Keratinocyte (primary cell): ENCODE measurements around the gene PCP2. TPM values are rescaled to one million over a fixed set of nuclear protein-coding genes. Genes with fewer than 3 reads are reported as not detected.

Source experiments
- DNase-seq: peaks from one replicate; pipeline ENCODE4 v3.0.0-alpha.2; 2011; ENCODE audit warnings: low read depth, missing footprints, low spot score
- FAIRE-seq: peaks from 2 replicates; lab custom pipeline; 2011; peaks lifted over from hg19 to GRCh38; lab: Jason Lieb, UNC
- H2AFZ ChIP-seq: 2 replicates; pipeline ENCODE4 v1.6.0; 2012; ENCODE audit warnings: low read length, control low read depth, inconsistent platforms; ENCODE audit not compliant: control insufficient read depth
- H3K27ac ChIP-seq: 2 replicates; pipeline ENCODE4 v1.5.1; 2011; ENCODE audit warnings: low read length; ENCODE audit not compliant: control insufficient read depth, insufficient read depth
- H3K27me3 ChIP-seq: 3 replicates; pipeline ENCODE4 v1.6.0; 2011; ENCODE audit warnings: low read length; ENCODE audit not compliant: control insufficient read depth, insufficient read depth; ENCODE audit errors: extremely low read depth
- H3K36me3 ChIP-seq, 2 experiments: 2 replicates in 1 of 2; 3 replicates in 1 of 2; pipeline ENCODE4 v1.5.1; 2011; ENCODE audit warnings: low read length in 2 of 2, mild to moderate bottlenecking in 1 of 2; ENCODE audit not compliant: control insufficient read depth in 2 of 2, insufficient read depth in 2 of 2; ENCODE audit errors: extremely low read depth in 1 of 2
- H3K4me1 ChIP-seq: 3 replicates; pipeline ENCODE4 v1.5.1; 2011; ENCODE audit warnings: low read length; ENCODE audit not compliant: control insufficient read depth, insufficient read depth; ENCODE audit errors: extremely low read depth
- H3K4me2 ChIP-seq: 3 replicates; pipeline ENCODE4 v1.6.0; 2011; ENCODE audit warnings: low read depth, low read length; ENCODE audit not compliant: control insufficient read depth, insufficient read depth; ENCODE audit errors: extremely low read depth
- H3K4me3 ChIP-seq, 3 experiments: fragments of 200-600 bp in 1 of 3; sonication (generic) in 1 of 3; 2 replicates in 2 of 3; 3 replicates in 1 of 3; pipeline ENCODE4 v1.5.1; 2011 to 2016; ENCODE audit warnings: low read length in 3 of 3, mild to moderate bottlenecking in 3 of 3, control low read depth in 2 of 3, inconsistent platforms in 1 of 3, low read depth in 1 of 3, mixed read lengths in 1 of 3, mixed run types in 1 of 3, moderate library complexity in 1 of 3; ENCODE audit not compliant: control insufficient read depth in 2 of 3, insufficient read depth in 2 of 3; ENCODE audit errors: extremely low read depth in 1 of 3
- H3K79me2 ChIP-seq: 2 replicates; pipeline ENCODE4 v1.6.0; 2012; ENCODE audit warnings: low read length; ENCODE audit not compliant: control insufficient read depth, insufficient read depth
- H3K9ac ChIP-seq: 3 replicates; pipeline ENCODE4 v1.6.0; 2011; ENCODE audit warnings: low read length; ENCODE audit not compliant: control insufficient read depth, insufficient read depth; ENCODE audit errors: extremely low read depth
- H3K9me1 ChIP-seq: 3 replicates; pipeline ENCODE4 v1.6.0; 2011; ENCODE audit warnings: low read length; ENCODE audit not compliant: control insufficient read depth, insufficient read depth; ENCODE audit errors: extremely low read depth
- H3K9me3 ChIP-seq: 2 replicates; pipeline ENCODE4 v1.5.1; 2012; ENCODE audit warnings: low read depth, low read length; ENCODE audit not compliant: control insufficient read depth
- H4K20me1 ChIP-seq: 3 replicates; pipeline ENCODE4 v1.6.0; 2011; ENCODE audit warnings: low read length; ENCODE audit not compliant: control insufficient read depth, insufficient read depth; ENCODE audit errors: extremely low read depth
- CTCF ChIP-seq, 3 experiments: IDR thresholded peaks in 1 of 3; conservative IDR thresholded peaks in 1 of 3; optimal IDR thresholded peaks in 1 of 3; 2 replicates in 2 of 3; 3 replicates in 1 of 3; pipeline versions ENCODE3 to v1.5.1; 2011; ENCODE audit warnings: low read length in 3 of 3, mild to moderate bottlenecking in 3 of 3, moderate library complexity in 2 of 3, control low read depth in 1 of 3, inconsistent platforms in 1 of 3; ENCODE audit not compliant: insufficient read depth in 2 of 3; ENCODE audit errors: extremely low read depth in 1 of 3
- EZH2 ChIP-seq: IDR thresholded peaks from one replicate; pipeline ENCODE4 v1.6.1; 2012; ENCODE audit warnings: inconsistent platforms, mild to moderate bottlenecking, low read length, moderate library complexity
- dilution Hi-C: fragments of 300-500 bp; cut with MboI; formaldehyde crosslinking; loops from one replicate; pipeline ENCODE4 v1.7.0; 2020; ENCODE audit warnings: low sequenced_read_pairs; ENCODE audit not compliant: extremely low pct_ligation_motif_present
- polyA plus RNA-seq, 5 experiments: library from polyadenylated mRNA; depleted of rRNA in 3 of 5; stranded (reverse) in 3 of 5; stranded (forward) in 1 of 5; unstranded in 1 of 5; fragments of >200 nt; gene quantifications; 1 replicate in 1 of 5; 2 replicates in 3 of 5; 3 replicates in 1 of 5; pipeline versions ENCODE4 v1.2.1 to v1.2.3, GENCODE V29; 2011 to 2012; ENCODE audit warnings: missing spikeins in 2 of 5, low read depth in 1 of 5, low replicate concordance in 1 of 5

The PCP2 gene
- polyA plus RNA-seq, 1 donor (not counting 4 experiments of a cell fraction or from before 2014, with no cell fraction given): not detected

DNA sequence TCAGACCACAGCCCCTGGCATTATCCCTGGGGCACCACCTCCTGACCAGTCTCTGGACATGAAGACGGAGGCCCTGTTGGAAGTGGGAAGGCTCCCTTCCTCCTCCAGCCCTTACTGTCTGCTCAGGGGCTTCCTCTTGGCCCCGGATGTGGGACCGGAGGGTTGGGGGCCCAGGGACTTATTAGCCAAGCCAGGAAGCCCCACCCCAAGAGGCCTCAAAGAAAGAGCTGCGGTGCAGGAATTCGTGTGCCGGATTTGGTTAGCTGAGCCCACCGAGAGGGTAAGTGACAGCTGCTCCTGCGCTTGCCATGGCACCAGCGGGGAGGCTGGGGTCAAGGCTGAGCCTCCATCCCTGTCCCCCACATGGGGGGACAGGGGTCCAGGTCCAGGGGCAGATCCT, 35.3 kb upstream of the PCP2 start, which contains the start of gene RETN:
Gene RETN (plus strand): TSS at position 208 of the 400 bp plus-strand sequence. CDS start 278 bp downstream, outside the sequence.
- no peak within 1 kb of the TSS for H3K27ac ChIP-seq
- H3K4me2 ChIP-seq: no peak within 1 kb of the TSS
- H3K4me1 ChIP-seq: no peaks in the 10 kb centered on the region
- H3K9ac ChIP-seq: no peak within 1 kb of the TSS
- no peak within 1 kb of the TSS for H2AFZ ChIP-seq
- FAIRE-seq (no peak), DNase-seq (no peak)
- H3K9me1 ChIP-seq: no peaks in the 10 kb centered on the region
- no peaks in the 10 kb centered on the region for H3K79me2 ChIP-seq
- H3K4me3 ChIP-seq: no peak within 1 kb of the TSS
- H3K9me3 ChIP-seq: no peaks in the 10 kb centered on the region
- no peaks in the 10 kb centered on the region for H3K36me3 ChIP-seq
- no peaks in the 10 kb centered on the region for H4K20me1 ChIP-seq
- TF ChIP-seq CTCF (optimal IDR thresholded peaks at IDR 0.05 in 1 of 3, IDR thresholded peaks at IDR 0.05 in 1 of 3, conservative IDR thresholded peaks at IDR 0.05 in 1 of 3; ENCODE audit: extremely low read depth in 1 of 3, insufficient read depth in 2 of 3, low read length in 3 of 3) (no peak), EZH2 (no peak)
- dilution Hi-C loops: no loop called here
- peaks cover 23% of the 10 kb centered on the region for H3K27me3 ChIP-seq

GRCh38 chr19:7665076-7665475, 31.6 kb upstream of the PCP2 start:
- Histone ChIP-seq H3K36me3 (no peaks in the 10 kb centered on the region), H3K79me2 (no peaks in the 10 kb centered on the region), H3K27ac (no peak overlapping the region), H3K9ac (no peak overlapping the region), H3K4me3 (no peak overlapping the region), H3K9me3 (no peaks in the 10 kb centered on the region), H3K4me1 (no peaks in the 10 kb centered on the region), H4K20me1 (no peaks in the 10 kb centered on the region), H3K27me3 (peaks cover 12% of the 10 kb centered on the region), H3K9me1 (no peaks in the 10 kb centered on the region), H2AFZ (no peak overlapping the region), H3K4me2 (no peak overlapping the region)
- FAIRE-seq (no peak), DNase-seq (no peak)
- TF ChIP-seq CTCF (optimal IDR thresholded peaks at IDR 0.05 in 1 of 3, IDR thresholded peaks at IDR 0.05 in 1 of 3, conservative IDR thresholded peaks at IDR 0.05 in 1 of 3; ENCODE audit: extremely low read depth in 1 of 3, insufficient read depth in 2 of 3, low read length in 3 of 3) (no peak), EZH2 (no peak)
- dilution Hi-C loops: no loop called here
